RWPE2 (cell line): ENCODE data around the gene MRPS18A.
"Not testable (repeated sequence)": the region's sequence is repeated elsewhere in the genome, so short reads cannot be mapped to it uniquely, and the experiment has no call there.

Experiments
- ATAC-seq: fragments of 200-7000 bp; cut with Tn5 transposase; 3 replicates; pipeline ENCODE4 v1.9.1; 2021; ENCODE audit warnings: low read depth
- DNase-seq: peaks from one replicate; pipeline ENCODE4 v3.0.0-alpha.2; 2020; ENCODE audit warnings: low spot score
- H3K27ac ChIP-seq: fragments of 450-650 bp; 2 replicates; pipeline ENCODE4 v1.5.1; 2017; ENCODE audit warnings: mild to moderate bottlenecking; ENCODE audit not compliant: poor library complexity, severe bottlenecking
- H3K27me3 ChIP-seq: fragments of 250-450 bp; sonication (Bioruptor Pico); 2 replicates; pipeline ENCODE4 v1.5.1; 2021; ENCODE audit warnings: mild to moderate bottlenecking, moderate library complexity; ENCODE audit not compliant: insufficient read depth, poor library complexity, severe bottlenecking
- H3K36me3 ChIP-seq: fragments of 250-450 bp; sonication (Bioruptor Pico); 2 replicates; pipeline ENCODE4 v1.5.1; 2020; ENCODE audit warnings: low read depth, mild to moderate bottlenecking, moderate library complexity
- H3K4me1 ChIP-seq: fragments of 250-450 bp; sonication (Bioruptor Pico); 2 replicates; pipeline ENCODE4 v1.5.1; 2021; ENCODE audit warnings: mild to moderate bottlenecking, moderate library complexity; ENCODE audit not compliant: insufficient read depth, poor library complexity, severe bottlenecking
- H3K4me3 ChIP-seq: fragments of 250-450 bp; sonication (Bioruptor Pico); 2 replicates; pipeline ENCODE4 v1.5.1; 2021; ENCODE audit warnings: mild to moderate bottlenecking, moderate library complexity; ENCODE audit not compliant: severe bottlenecking
- H3K9me3 ChIP-seq: fragments of 250-450 bp; sonication (Bioruptor Pico); 2 replicates; pipeline ENCODE4 v1.5.1; 2021; ENCODE audit warnings: mild to moderate bottlenecking, moderate library complexity; ENCODE audit not compliant: severe bottlenecking
- CTCF ChIP-seq: fragments of 450-650 bp; IDR thresholded peaks from one replicate; pipeline ENCODE4 v1.5.1; 2017; ENCODE audit warnings: mild to moderate bottlenecking, moderate library complexity; ENCODE audit not compliant: poor library complexity, severe bottlenecking

MRPS18A gene

GRCh38 chr6:43634702-43635303, 52.8 kb downstream of the MRPS18A start:
- no peak for DNase-seq
- TF ChIP-seq CTCF: no peak
- no peaks in the 10 kb centered on the region for H3K9me3 ChIP-seq
- no peak for ATAC-seq
- H3K27ac ChIP-seq: no peak overlapping the region
- H3K27me3 ChIP-seq: no peaks in the 10 kb centered on the region
- peaks cover 35% of the 10 kb centered on the region for H3K36me3 ChIP-seq
- H3K4me1 ChIP-seq: peaks cover 4% of the 10 kb centered on the region
- H3K4me3 ChIP-seq: no peak overlapping the region

GRCh38 chr6:43633002-43633401, 54.6 kb downstream of the MRPS18A start:
- not testable (repeated sequence) for H3K27me3 ChIP-seq

GRCh38 chr6:43630980-43631619, 56.5 kb downstream of the MRPS18A start:
- no peaks in the 10 kb centered on the region for H3K9me3 ChIP-seq
- H3K36me3 ChIP-seq: peaks cover 19% of the 10 kb centered on the region
- H3K27ac ChIP-seq: peak overlapping the region; percentile 87
- no peak for TF ChIP-seq CTCF
- peaks cover 14% of the 10 kb centered on the region for H3K4me1 ChIP-seq
- ATAC-seq (no peak), DNase-seq (no peak)
- H3K27me3 ChIP-seq: no peaks in the 10 kb centered on the region
- no peak overlapping the region for H3K4me3 ChIP-seq

More at GRCh38 chr6:43633002-43633401, 54.6 kb downstream of the MRPS18A start:
- not testable (repeated sequence) for ATAC-seq, H3K4me3 ChIP-seq, H3K27ac ChIP-seq, H3K4me1 ChIP-seq, DNase-seq, H3K9me3 ChIP-seq
- H3K36me3 ChIP-seq: peaks cover 21% of the 10 kb centered on the region

GRCh38 chr6:43629505-43630300, 57.9 kb downstream of the MRPS18A start:
- no peak for TF ChIP-seq CTCF
- peak; percentile 70 for ATAC-seq
- H3K27ac ChIP-seq: peak overlapping the region; percentile 87

GRCh38 chr6:43629104-43629504, 58.5 kb downstream of the MRPS18A start, which contains the start of gene GTPBP2:
TSS of gene GTPBP2 (minus strand) at chr6:43629264. CDS start at chr6:43629162, 102 bp downstream.
- TF ChIP-seq CTCF: no peak
- peak within 1 kb of the TSS; percentile 87 for H3K27ac ChIP-seq
- peak; percentile 74 for ATAC-seq
- no peaks in the 10 kb centered on the region for H3K27me3 ChIP-seq
- peaks cover 14% of the 10 kb centered on the region for H3K4me1 ChIP-seq
- H3K9me3 ChIP-seq: no peaks in the 10 kb centered on the region
- peaks cover 39% of the 10 kb centered on the region for H3K36me3 ChIP-seq
- peak; percentile 99 for DNase-seq
- peak within 1 kb of the TSS; percentile 83 for H3K4me3 ChIP-seq

More at GRCh38 chr6:43629505-43630300, 57.9 kb downstream of the MRPS18A start:
- Histone ChIP-seq H3K4me3 (peak overlapping the region; percentile 83), H3K27me3 (no peaks in the 10 kb centered on the region), H3K36me3 (peaks cover 33% of the 10 kb centered on the region), H3K4me1 (peaks cover 14% of the 10 kb centered on the region), H3K9me3 (no peaks in the 10 kb centered on the region)
- peak; percentile 96 for DNase-seq
